Naive thymus-derived CD4-positive, alpha-beta T cell (primary cell): Measurements from ENCODE around the gene OR2T33. TPM values are rescaled to one million over a fixed set of nuclear protein-coding genes. Genes with fewer than 3 reads are reported as not detected.
"Not testable (repeated sequence)": the region's sequence is repeated elsewhere in the genome, so short reads cannot be mapped to it uniquely, and the experiment has no call there.

Source experiments
- ATAC-seq: fragments of 150-1000 bp; cut with Tn5 transposase; 2 replicates; pipeline ENCODE4 v1.10.0; 2021; ENCODE audit warnings: mild to moderate bottlenecking, moderate library complexity
- CTCF ChIA-PET: fragments of 350-600 bp; sonication (Branson Sonifier 250); formaldehyde crosslinking; loops from one replicate; lab custom pipeline; 2021; ENCODE audit warnings: antibody characterized with exemption; lab: Charles Lee
- POLR2A ChIA-PET: fragments of 350-600 bp; sonication (Branson Sonifier 250); formaldehyde crosslinking; loops from one replicate; lab custom pipeline; 2021; ENCODE audit warnings: antibody characterized with exemption, inconsistent platforms; lab: Charles Lee
- DNase-seq, 9 donors: peaks; one replicate each; pipeline versions ENCODE4 v3.0.0 to v3.0.0-alpha.2; 2020 to 2022; ENCODE audit warnings: mixed read lengths in 1 of 9
- H3K27ac ChIP-seq: one replicate; pipeline ENCODE4 v1.7.0; 2013; ENCODE audit warnings: mild to moderate bottlenecking, low read depth, low read length, moderate library complexity
- H3K27me3 ChIP-seq, 2 donors: one replicate each; pipeline ENCODE4 v1.7.0; 2013; ENCODE audit warnings: low read length in 2 of 2, mild to moderate bottlenecking in 2 of 2, moderate library complexity in 2 of 2; ENCODE audit not compliant: control insufficient read depth in 2 of 2, insufficient read depth in 2 of 2
- H3K36me3 ChIP-seq, 3 experiments: 1 replicate in 2 of 3; 2 replicates in 1 of 3; pipeline ENCODE4 v1.7.0; 2013; ENCODE audit warnings: low read length in 3 of 3, mild to moderate bottlenecking in 3 of 3, moderate library complexity in 1 of 3; ENCODE audit not compliant: insufficient read depth in 3 of 3, control insufficient read depth in 2 of 3
- H3K4me1 ChIP-seq, 2 donors: one replicate each; pipeline ENCODE4 v1.7.0; 2013; ENCODE audit warnings: low read length in 2 of 2, mild to moderate bottlenecking in 2 of 2, moderate library complexity in 1 of 2; ENCODE audit not compliant: control insufficient read depth in 2 of 2, insufficient read depth in 2 of 2
- H3K4me3 ChIP-seq: 2 replicates; pipeline ENCODE4 v1.7.0; 2013; ENCODE audit warnings: mild to moderate bottlenecking, low read length
- H3K9me3 ChIP-seq, 3 experiments: 1 replicate in 2 of 3; 2 replicates in 1 of 3; pipeline ENCODE4 v1.7.0; 2013; ENCODE audit warnings: low read length in 3 of 3; ENCODE audit not compliant: control insufficient read depth in 2 of 3
- H3K27ac Mint-ChIP-seq, 9 donors: one replicate each; pipeline ENCODE4 v1.8.0; 2020 to 2022; ENCODE audit warnings: mixed read lengths in 9 of 9, mild to moderate bottlenecking in 8 of 9, moderate library complexity in 5 of 9, inconsistent platforms in 2 of 9
- H3K27me3 Mint-ChIP-seq, 5 donors: one replicate each; pipeline ENCODE4 v1.8.0; 2021 to 2022; ENCODE audit warnings: mixed read lengths in 5 of 5, mild to moderate bottlenecking in 1 of 5
- H3K36me3 Mint-ChIP-seq, 5 donors: one replicate each; pipeline ENCODE4 v1.8.0; 2020 to 2022; ENCODE audit warnings: mixed read lengths in 5 of 5, mild to moderate bottlenecking in 3 of 5, inconsistent platforms in 1 of 5
- H3K4me1 Mint-ChIP-seq, 7 donors: one replicate each; pipeline ENCODE4 v1.8.0; 2020 to 2022; ENCODE audit warnings: mixed read lengths in 7 of 7, mild to moderate bottlenecking in 3 of 7, inconsistent platforms in 1 of 7
- H3K4me3 Mint-ChIP-seq, 10 donors: one replicate each; pipeline ENCODE4 v1.8.0; 2020 to 2022; ENCODE audit warnings: mild to moderate bottlenecking in 10 of 10, mixed read lengths in 10 of 10, moderate library complexity in 6 of 10, inconsistent platforms in 2 of 10
- H3K9me3 Mint-ChIP-seq, 11 donors: one replicate each; pipeline ENCODE4 v1.8.0; 2020 to 2022; ENCODE audit warnings: mixed read lengths in 11 of 11, mild to moderate bottlenecking in 4 of 11, inconsistent platforms in 1 of 11, moderate library complexity in 1 of 11
- intact Hi-C, 2 donors: fragments of 100-400 bp; cut with micrococcal nuclease; formaldehyde crosslinking; loops; one replicate each; pipeline ENCODE4 v1.15.1; 2023
- polyA plus RNA-seq, 2 donors: library from polyadenylated mRNA; unstranded; fragments of 300-500 nt; fragmentation: Illumina TruSeq; gene quantifications; one replicate each; pipeline ENCODE4 v1.2.3, GENCODE V29; 2021
- total RNA-seq, 6 experiments: library from RNA in 5 of 6; stranded (reverse) in 5 of 6; gene quantifications; 1 replicate in 5 of 6; 2 replicates in 1 of 6; pipeline ENCODE4 v1.2.3 and lab custom pipeline; 2021 to 2026

The OR2T33 gene, protein sequence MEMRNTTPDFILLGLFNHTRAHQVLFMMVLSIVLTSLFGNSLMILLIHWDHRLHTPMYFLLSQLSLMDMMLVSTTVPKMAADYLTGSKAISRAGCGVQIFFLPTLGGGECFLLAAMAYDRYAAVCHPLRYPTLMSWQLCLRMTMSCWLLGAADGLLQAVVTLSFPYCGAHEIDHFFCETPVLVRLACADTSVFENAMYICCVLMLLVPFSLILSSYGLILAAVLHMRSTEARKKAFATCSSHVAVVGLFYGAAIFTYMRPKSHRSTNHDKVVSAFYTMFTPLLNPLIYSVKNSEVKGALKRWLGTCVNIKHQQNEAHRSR
- not detected for total RNA-seq
- polyA plus RNA-seq = not detected
- total RNA-seq (lab: John Stamatoyannopoulos, UW) = not detected

DNA sequence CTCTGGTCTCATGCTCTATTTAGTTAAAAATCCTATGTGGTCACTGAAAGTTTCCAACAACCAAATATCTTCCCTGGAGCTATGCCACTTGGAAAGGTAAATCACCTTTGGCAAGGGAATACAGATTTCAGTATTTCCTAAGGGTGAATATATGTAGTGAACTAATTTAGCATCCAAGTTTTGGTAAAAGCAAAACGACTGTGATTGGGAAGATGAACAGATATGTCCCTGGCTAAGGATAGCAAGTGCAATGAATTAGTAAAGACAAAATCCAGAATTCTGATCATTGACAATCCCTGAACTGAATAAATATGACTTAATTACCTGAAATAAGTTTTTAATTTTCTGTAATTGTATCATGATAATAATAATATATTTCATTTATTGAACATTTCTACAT, at the start of gene OR2T33:
OR2T33 (minus strand) TSS at position 101 of the 400 bp plus-strand sequence. CDS start 4,162 bp downstream, outside the sequence.
- H3K27me3 ChIP-seq = no peaks in the 10 kb centered on the region
- ATAC-seq = no peak
- no peak within 1 kb of the TSS for H3K27ac ChIP-seq
- Mint-ChIP-seq H3K4me1 (no peaks in the 10 kb centered on the region), H3K4me3 (no peak within 1 kb of the TSS), H3K36me3 (no peaks in the 10 kb centered on the region), H3K27ac (no peak within 1 kb of the TSS), H3K9me3 (peaks cover 0 to 4% (median 0%) of the 10 kb centered on the region in 11 donors), H3K27me3 (peaks cover 0 to 4% (median 0%) of the 10 kb centered on the region in 5 donors)
- intact Hi-C loops = no loop called here
- DNase-seq = no peak
- no peaks in the 10 kb centered on the region for H3K4me1 ChIP-seq
- ChIA-PET POLR2A (no interaction called here), CTCF (no interaction called here)
- no peaks in the 10 kb centered on the region for H3K9me3 ChIP-seq
- H3K4me3 ChIP-seq = no peak within 1 kb of the TSS
- H3K36me3 ChIP-seq = no peaks in the 10 kb centered on the region

DNA sequence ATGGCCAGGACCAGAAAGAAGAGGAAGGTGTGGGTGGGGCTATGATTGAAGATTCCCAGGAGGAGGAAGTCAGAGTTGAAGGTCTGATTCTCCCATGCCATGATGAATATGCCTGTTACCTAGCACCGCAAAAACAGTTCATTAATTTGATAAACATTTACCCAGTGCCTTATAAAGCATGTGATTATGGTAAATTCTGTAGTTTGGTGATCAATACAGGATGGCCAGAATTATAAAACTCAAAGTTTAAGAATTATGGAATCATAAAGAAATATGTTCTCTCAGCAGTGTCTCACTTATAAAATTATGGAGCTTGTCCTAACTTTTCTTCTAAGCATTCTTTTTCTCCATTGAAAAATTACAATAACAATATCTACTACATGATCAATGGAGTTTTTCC, 46.7 kb upstream of the OR2T33 start, which contains the start of gene OR2M7:
OR2M7 (minus strand) TSS at position 101 of the 400 bp plus-strand sequence; CDS start at position 101, 0 bp downstream.
- peaks cover 0 to 14% (median 0%) of the 10 kb centered on the region in 11 donors for H3K9me3 Mint-ChIP-seq
- no peak within 1 kb of the TSS for H3K27ac ChIP-seq

DNA sequence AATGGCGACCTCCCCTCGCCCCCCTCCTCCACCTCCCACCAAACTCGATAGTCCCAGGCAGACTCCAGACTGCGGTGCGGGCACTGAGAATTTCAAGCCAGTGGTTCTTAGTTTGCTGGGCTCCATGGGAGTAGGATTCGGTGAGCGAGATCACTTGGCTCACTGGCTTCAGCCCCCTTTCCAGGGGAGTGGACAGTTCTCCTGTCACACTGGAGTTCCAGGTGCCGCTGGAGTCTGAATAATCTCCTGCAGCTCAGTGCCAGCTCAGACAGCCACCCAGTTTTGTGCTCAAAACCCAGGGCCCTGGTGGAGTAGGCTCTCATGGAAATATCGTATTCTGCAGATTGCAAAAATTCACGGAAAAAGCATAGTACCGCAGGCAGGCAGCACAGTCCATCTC, 39.0 kb upstream of the OR2T33 start:
- no peak overlapping the region for H3K4me3 Mint-ChIP-seq
- POLR2A ChIA-PET = no interaction called here
- peaks cover 0 to 42% (median 34%) of the 10 kb centered on the region in 5 donors for H3K27me3 Mint-ChIP-seq
- no peak overlapping the region for H3K27ac Mint-ChIP-seq
- ATAC-seq (no peak), DNase-seq (no peak)
- Histone ChIP-seq H3K36me3 (no peaks in the 10 kb centered on the region), H3K9me3 (no peaks in the 10 kb centered on the region), H3K27ac (no peak overlapping the region), H3K4me1 (no peaks in the 10 kb centered on the region), H3K27me3 (peaks cover 0 to 6% of the 10 kb centered on the region in 2 donors), H3K4me3 (no peak overlapping the region)
- H3K36me3 Mint-ChIP-seq = peaks cover 0 to 9% (median 4%) of the 10 kb centered on the region in 5 donors
- no peaks in the 10 kb centered on the region for H3K4me1 Mint-ChIP-seq
- intact Hi-C loops = no loop called here
- peaks cover 10 to 42% (median 24%) of the 10 kb centered on the region in 11 donors for H3K9me3 Mint-ChIP-seq
- CTCF ChIA-PET = interaction anchor here (0.6 kb wide), 1 partner anchor 18 kb away, joined by 3 read pairs; no protein-coding TSS in a partner anchor

More for the DNA sequence above, 46.7 kb upstream of the OR2T33 start, which contains the start of gene OR2M7:
- Histone ChIP-seq H3K4me3 (no peak within 1 kb of the TSS), H3K27me3 (peaks cover 0 to 3% of the 10 kb centered on the region in 2 donors), H3K36me3 (no peaks in the 10 kb centered on the region), H3K9me3 (no peaks in the 10 kb centered on the region), H3K4me1 (no peaks in the 10 kb centered on the region)
- ChIA-PET CTCF (no interaction called here), POLR2A (no interaction called here)
- DNase-seq (no peak), ATAC-seq (no peak)
- intact Hi-C loops = no loop called here
- Mint-ChIP-seq H3K4me3 (no peak within 1 kb of the TSS), H3K36me3 (no peaks in the 10 kb centered on the region), H3K4me1 (no peaks in the 10 kb centered on the region), H3K27me3 (peaks cover 0 to 19% (median 12%) of the 10 kb centered on the region in 5 donors), H3K27ac (no peak within 1 kb of the TSS)

DNA sequence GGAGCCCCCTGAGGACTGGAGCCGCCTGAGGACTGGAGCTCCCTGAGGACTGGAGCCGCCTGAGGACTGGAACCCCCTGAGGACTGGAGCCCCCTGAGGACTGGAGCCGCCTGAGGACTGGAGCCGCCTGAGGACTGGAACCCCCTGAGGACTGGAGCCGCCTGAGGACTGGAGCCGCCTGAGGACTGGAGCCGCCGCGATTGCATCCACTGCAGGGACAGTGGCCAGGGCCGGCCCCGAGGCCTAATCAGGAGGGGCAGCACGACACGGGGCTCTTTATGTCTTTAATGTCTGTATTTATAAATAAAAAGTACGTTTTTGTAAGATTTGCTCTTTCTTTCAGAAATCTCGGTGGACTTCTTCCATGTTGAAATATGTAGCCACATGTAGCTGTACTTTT, 29.0 kb upstream of the OR2T33 start:
- H3K9me3 Mint-ChIP-seq, H3K27ac ChIP-seq, DNase-seq, H3K27me3 ChIP-seq, intact Hi-C loops, H3K4me3 Mint-ChIP-seq, H3K4me1 Mint-ChIP-seq, H3K9me3 ChIP-seq, ATAC-seq, H3K27ac Mint-ChIP-seq, POLR2A ChIA-PET, H3K4me1 ChIP-seq, H3K36me3 Mint-ChIP-seq, CTCF ChIA-PET, H3K4me3 ChIP-seq, H3K36me3 ChIP-seq: not testable (repeated sequence)
- H3K27me3 Mint-ChIP-seq = peaks cover 0 to 11% (median 5%) of the 10 kb centered on the region in 5 donors

DNA sequence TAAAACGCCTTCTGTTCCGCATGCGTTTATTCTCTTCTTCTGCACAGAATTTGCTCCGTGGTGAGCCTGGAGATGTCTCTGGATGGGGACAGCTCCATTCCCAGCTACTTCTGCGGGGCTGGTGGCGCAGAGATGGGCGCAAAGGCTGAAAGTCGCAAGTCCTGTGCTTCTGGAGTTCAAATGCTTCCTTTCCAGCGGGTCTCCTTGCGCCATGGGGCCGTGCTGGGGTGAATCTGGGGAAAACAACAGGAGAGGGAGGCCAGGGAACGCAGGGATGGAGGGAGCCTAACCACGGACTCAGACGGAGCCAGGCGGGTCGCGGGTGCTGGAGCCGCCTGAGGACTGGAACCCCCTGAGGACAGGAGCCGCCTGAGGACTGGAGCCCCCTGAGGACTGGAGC, 28.3 kb upstream of the OR2T33 start:
- no peaks in the 10 kb centered on the region for H3K27me3 ChIP-seq
- H3K4me3 ChIP-seq = no peak overlapping the region
- peaks cover 0 to 14% (median 5%) of the 10 kb centered on the region in 5 donors for H3K27me3 Mint-ChIP-seq
- no peaks in the 10 kb centered on the region for H3K36me3 Mint-ChIP-seq
- CTCF ChIA-PET = no interaction called here
- H3K27ac ChIP-seq = no peak overlapping the region
- H3K9me3 Mint-ChIP-seq = peaks cover 0 to 3% (median 0%) of the 10 kb centered on the region in 11 donors
- H3K4me3 Mint-ChIP-seq = no peak overlapping the region
- DNase-seq = no peak
- intact Hi-C loops = no loop called here
- no peaks in the 10 kb centered on the region for H3K4me1 ChIP-seq
- ATAC-seq = no peak
- H3K27ac Mint-ChIP-seq = no peak overlapping the region
- no peaks in the 10 kb centered on the region for H3K9me3 ChIP-seq
- H3K36me3 ChIP-seq = no peaks in the 10 kb centered on the region
- POLR2A ChIA-PET = no interaction called here
- no peaks in the 10 kb centered on the region for H3K4me1 Mint-ChIP-seq

DNA sequence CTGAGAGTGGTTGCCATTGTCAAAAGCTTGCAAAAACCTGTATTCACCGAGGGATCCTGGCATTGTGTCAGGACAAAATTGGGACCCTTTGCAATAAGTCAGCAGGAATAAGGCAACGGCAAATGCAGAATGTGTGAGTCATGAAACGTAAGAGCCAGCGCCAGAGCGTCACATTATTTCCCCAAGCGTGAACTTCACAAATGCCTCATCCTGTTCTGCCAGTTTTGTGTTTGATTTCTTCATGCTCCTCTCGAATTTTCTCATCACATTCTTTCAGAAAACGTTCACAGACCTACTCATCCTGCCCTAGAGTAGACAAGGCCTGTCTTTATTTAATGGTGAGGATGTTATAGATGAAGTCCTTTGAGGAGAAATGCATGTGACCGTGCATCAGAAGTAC, 27.9 kb upstream of the OR2T33 start:
- H3K36me3 Mint-ChIP-seq, H3K27me3 ChIP-seq, H3K27ac ChIP-seq, H3K4me3 Mint-ChIP-seq, H3K9me3 ChIP-seq, H3K4me1 ChIP-seq, ATAC-seq, intact Hi-C loops, DNase-seq, H3K9me3 Mint-ChIP-seq, H3K4me3 ChIP-seq, H3K36me3 ChIP-seq, H3K27ac Mint-ChIP-seq, H3K4me1 Mint-ChIP-seq, POLR2A ChIA-PET, CTCF ChIA-PET: not testable (repeated sequence)
- peaks cover 0 to 18% (median 5%) of the 10 kb centered on the region in 5 donors for H3K27me3 Mint-ChIP-seq

DNA sequence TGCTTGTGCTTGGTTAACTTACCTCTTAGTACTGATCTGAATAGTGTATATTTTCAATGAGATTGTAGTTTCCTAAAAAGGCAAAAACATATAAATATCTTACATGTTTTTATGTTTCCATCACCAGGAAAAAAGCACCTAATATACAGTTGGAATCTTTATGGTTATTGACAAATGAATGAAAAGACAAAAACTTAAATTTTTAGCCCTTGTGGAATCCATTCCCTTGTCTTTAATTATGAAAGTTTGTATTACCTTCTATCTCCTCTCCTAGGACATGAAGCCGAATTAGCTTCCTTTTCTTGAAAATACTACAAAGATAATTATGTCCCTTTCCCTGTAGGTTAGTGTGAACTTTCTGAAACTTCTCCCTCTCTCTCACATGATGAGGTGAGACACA, 25.5 kb upstream of the OR2T33 start, which contains the start of gene OR2T12:
OR2T12 (minus strand) TSS at position 101 of the 400 bp plus-strand sequence. CDS start 7,846 bp downstream, outside the sequence.
- peaks cover 0 to 15% (median 6%) of the 10 kb centered on the region in 5 donors for H3K27me3 Mint-ChIP-seq
- Histone ChIP-seq H3K36me3 (no peaks in the 10 kb centered on the region), H3K27ac (no peak within 1 kb of the TSS), H3K9me3 (no peaks in the 10 kb centered on the region), H3K4me1 (no peaks in the 10 kb centered on the region), H3K4me3 (no peak within 1 kb of the TSS), H3K27me3 (no peaks in the 10 kb centered on the region)
- intact Hi-C loops = no loop called here
- ChIA-PET CTCF (no interaction called here), POLR2A (no interaction called here)
- H3K4me1 Mint-ChIP-seq = no peaks in the 10 kb centered on the region
- DNase-seq (no peak), ATAC-seq (no peak)
- H3K4me3 Mint-ChIP-seq = no peak within 1 kb of the TSS
- H3K36me3 Mint-ChIP-seq = no peaks in the 10 kb centered on the region
- peaks cover 0 to 7% (median 0%) of the 10 kb centered on the region in 11 donors for H3K9me3 Mint-ChIP-seq
- H3K27ac Mint-ChIP-seq = no peak within 1 kb of the TSS
